Large intestine (tissue), 12 donors: Measurements from ENCODE around the gene MAGEA4. TPM values are rescaled to one million over a fixed set of nuclear protein-coding genes. Genes with fewer than 3 reads are reported as not detected.
A peak's percentile ranks its signal among the peaks of the same experiment; 100 is the strongest.

ENCODE experiments used
- DNase-seq, 2 donors: peaks; one replicate each; pipeline versions ENCODE4 v3.0.0 to v3.0.0-alpha.2; 2013
- H3K27ac ChIP-seq: one replicate; pipeline ENCODE4 v1.5.1; 2013; ENCODE audit warnings: low read length
- H3K27me3 ChIP-seq: 2 replicates; pipeline ENCODE4 v1.6.1; 2013; ENCODE audit warnings: low read length; ENCODE audit not compliant: control insufficient read depth, insufficient read depth
- H3K36me3 ChIP-seq: 2 replicates; pipeline ENCODE4 v1.6.1; 2013; ENCODE audit warnings: low read length; ENCODE audit not compliant: control insufficient read depth, insufficient read depth
- H3K4me1 ChIP-seq: one replicate; pipeline ENCODE4 v1.6.1; 2013; ENCODE audit warnings: low read length; ENCODE audit not compliant: control insufficient read depth, insufficient read depth
- H3K4me3 ChIP-seq: one replicate; pipeline ENCODE4 v1.5.1; 2013; ENCODE audit warnings: low read length
- H3K9me3 ChIP-seq: one replicate; pipeline ENCODE4 v1.6.1; 2013; ENCODE audit warnings: mild to moderate bottlenecking, low read depth, low read length, moderate library complexity; ENCODE audit not compliant: control insufficient read depth
- WGBS: methylation state at CpG from one replicate; pipeline ENCODE4 v1.1.5; 2013; ENCODE audit warnings: low lambda C conversion rate; ENCODE audit not compliant: insufficient coverage; 5-methylcytosine and 5-hydroxymethylcytosine counted together
- long read RNA-seq, 11 donors: transcript quantifications; one replicate each; lab custom pipeline, GENCODE V29; 2026
- polyA plus RNA-seq: library from polyadenylated mRNA; unstranded; fragments of 120-200 nt; gene quantifications from one replicate; pipeline ENCODE4 v1.2.1, GENCODE V29; 2013

The MAGEA4 gene
- not detected for polyA plus RNA-seq
- long read RNA-seq, donor 1 = 0 reads
- long read RNA-seq, donor 2 = 0 reads
- long read RNA-seq, donor 3 = 0 reads
- long read RNA-seq, donor 4 = 0 reads
- long read RNA-seq, donor 5 = 0 reads
- long read RNA-seq, donor 6 = 0 reads
- long read RNA-seq, donor 7 = 0 reads
- long read RNA-seq, donor 8 = 0 reads
- long read RNA-seq, donor 9 = 0 reads
- long read RNA-seq, donor 10 = 0 reads
- long read RNA-seq, donor 11 = 0 reads

GRCh38 chrX:151912780-151913179 lies at the start of gene MAGEA4:
TSS of gene MAGEA4 (plus strand) at chrX:151912889. CDS start at chrX:151923665, 10,776 bp downstream.
- WGBS = no CpG with 5 or more reads among the region's 11 CpGs
- no peaks in the 10 kb centered on the region for H3K27me3 ChIP-seq
- no peak within 1 kb of the TSS for H3K27ac ChIP-seq

DNA sequence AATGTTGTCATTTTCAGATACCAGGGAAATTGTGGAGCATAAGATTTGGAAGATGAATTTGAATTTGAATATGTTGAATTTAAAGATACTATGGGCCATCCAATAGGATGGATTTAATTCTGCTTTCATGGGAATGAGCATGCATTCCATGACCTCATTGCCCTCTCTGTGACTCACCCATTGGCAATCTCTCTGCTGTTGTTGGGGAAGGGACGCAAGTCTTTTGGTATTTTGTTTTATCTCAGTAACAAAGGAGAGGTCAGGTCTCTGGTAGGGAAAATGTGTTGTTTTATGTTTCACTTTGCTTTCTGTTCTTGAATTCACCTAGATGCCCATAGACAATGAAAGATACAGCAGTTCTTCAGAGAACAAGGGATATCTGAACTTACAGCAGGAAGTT lies 42.1 kb upstream of the MAGEA4 start:
- no peak for DNase-seq
- no CpG with 5 or more reads among the region's 1 CpG for WGBS
- H3K27ac ChIP-seq = no peak overlapping the region

More at GRCh38 chrX:151912780-151913179, at the start of gene MAGEA4:
- Histone ChIP-seq H3K36me3 (no peaks in the 10 kb centered on the region), H3K9me3 (no peaks in the 10 kb centered on the region), H3K4me1 (no peaks in the 10 kb centered on the region), H3K4me3 (no peak within 1 kb of the TSS)
- no peak for DNase-seq

DNA sequence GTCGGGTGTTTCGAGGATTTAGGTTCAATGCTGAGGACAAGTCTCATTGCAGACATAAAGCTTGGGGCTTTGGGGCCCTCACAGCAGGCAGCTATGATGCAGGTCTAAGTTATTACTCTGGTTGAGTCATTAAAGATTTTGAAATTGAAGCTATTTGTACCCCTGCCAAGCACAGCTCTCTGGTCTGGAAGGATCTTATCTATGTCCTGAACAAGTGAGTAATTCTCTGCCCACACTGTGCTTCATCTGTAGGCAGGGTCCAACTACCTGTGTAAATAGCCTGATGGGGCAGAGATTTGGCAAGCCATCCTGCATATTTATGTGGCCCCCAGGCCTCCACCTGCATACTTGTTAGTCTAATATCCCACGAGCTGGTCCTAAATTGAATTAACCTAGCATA lies 41.4 kb upstream of the MAGEA4 start:
- no peak overlapping the region for H3K27ac ChIP-seq
- WGBS = no CpG with 5 or more reads among the region's 3 CpGs
- DNase-seq = no peak
- no peak overlapping the region for H3K4me3 ChIP-seq
- no peaks in the 10 kb centered on the region for H3K36me3 ChIP-seq
- H3K9me3 ChIP-seq = no peaks in the 10 kb centered on the region
- H3K27me3 ChIP-seq = no peaks in the 10 kb centered on the region
- no peaks in the 10 kb centered on the region for H3K4me1 ChIP-seq

More for the DNA sequence above, 42.1 kb upstream of the MAGEA4 start:
- Histone ChIP-seq H3K36me3 (no peaks in the 10 kb centered on the region), H3K9me3 (no peaks in the 10 kb centered on the region), H3K27me3 (no peaks in the 10 kb centered on the region), H3K4me3 (no peak overlapping the region), H3K4me1 (no peaks in the 10 kb centered on the region)

GRCh38 chrX:151873096-151873495 lies 39.6 kb upstream of the MAGEA4 start:
- Histone ChIP-seq H3K27me3 (no peaks in the 10 kb centered on the region), H3K4me1 (no peaks in the 10 kb centered on the region), H3K27ac (no peak overlapping the region), H3K36me3 (no peaks in the 10 kb centered on the region), H3K4me3 (no peak overlapping the region), H3K9me3 (no peaks in the 10 kb centered on the region)
- no peak for DNase-seq
- no CpG with 5 or more reads among the region's 2 CpGs for WGBS

- no CpG with 5 or more reads among the region's 5 CpGs for WGBS
- no peaks in the 10 kb centered on the region for H3K4me1 ChIP-seq
- no peaks in the 10 kb centered on the region for H3K27me3 ChIP-seq
- H3K4me3 ChIP-seq = no peak overlapping the region
- H3K36me3 ChIP-seq = no peaks in the 10 kb centered on the region
- DNase-seq = no peak
- H3K27ac ChIP-seq = no peak overlapping the region
- H3K9me3 ChIP-seq = no peaks in the 10 kb centered on the region
Measured at GRCh38 chrX:151875270-151876026, 37.2 kb upstream of the MAGEA4 start.

- Histone ChIP-seq H3K4me3 (no peak overlapping the region), H3K36me3 (no peaks in the 10 kb centered on the region), H3K27me3 (no peaks in the 10 kb centered on the region), H3K9me3 (no peaks in the 10 kb centered on the region), H3K27ac (no peak overlapping the region), H3K4me1 (no peaks in the 10 kb centered on the region)
- no peak for DNase-seq
- WGBS = no CpG with 5 or more reads among the region's 8 CpGs
Measured at GRCh38 chrX:151878574-151878973, 34.1 kb upstream of the MAGEA4 start.

DNA sequence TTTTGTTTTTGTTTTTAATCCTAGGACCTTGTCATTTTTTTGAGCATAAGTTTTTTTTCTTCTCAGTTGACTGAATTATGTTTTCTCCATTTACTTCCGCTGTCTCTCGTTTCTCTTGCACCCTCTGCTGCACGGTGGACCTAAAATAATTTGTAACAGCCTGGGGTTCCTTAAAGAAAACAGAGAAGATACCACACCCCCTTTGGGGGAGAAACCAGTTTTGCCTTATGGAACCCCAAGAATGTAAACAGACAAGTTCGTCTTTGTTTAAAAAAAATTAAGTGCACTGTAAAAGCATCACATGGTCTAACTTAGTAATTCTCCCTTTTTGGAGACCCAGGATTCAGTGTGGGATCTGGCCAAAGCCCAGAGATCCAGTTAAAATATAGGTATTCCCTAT lies 32.8 kb upstream of the MAGEA4 start:
- Histone ChIP-seq H3K27ac (no peak overlapping the region), H3K4me1 (no peaks in the 10 kb centered on the region), H3K36me3 (no peaks in the 10 kb centered on the region), H3K4me3 (no peak overlapping the region), H3K27me3 (no peaks in the 10 kb centered on the region), H3K9me3 (no peaks in the 10 kb centered on the region)
- DNase-seq = no peak
- WGBS = no CpG with 5 or more reads among the region's 4 CpGs

- Histone ChIP-seq H3K36me3 (no peaks in the 10 kb centered on the region), H3K4me1 (no peaks in the 10 kb centered on the region), H3K4me3 (no peak overlapping the region), H3K27ac (no peak overlapping the region), H3K9me3 (no peaks in the 10 kb centered on the region), H3K27me3 (no peaks in the 10 kb centered on the region)
- DNase-seq = no peak
- WGBS = no CpG with 5 or more reads among the region's 2 CpGs
Measured at GRCh38 chrX:151880895-151881294, 31.8 kb upstream of the MAGEA4 start.

GRCh38 chrX:151889421-151889820 lies 23.3 kb upstream of the MAGEA4 start:
- no peak overlapping the region for H3K4me3 ChIP-seq
- H3K27ac ChIP-seq = peak overlapping the region; percentile 66
- peaks cover 3% of the 10 kb centered on the region for H3K9me3 ChIP-seq
- H3K4me1 ChIP-seq = peaks cover 10% of the 10 kb centered on the region
- WGBS = no CpG with 5 or more reads among the region's 2 CpGs
- H3K27me3 ChIP-seq = no peaks in the 10 kb centered on the region
- no peaks in the 10 kb centered on the region for H3K36me3 ChIP-seq
- DNase-seq = peak; percentile 54 to 59

DNA sequence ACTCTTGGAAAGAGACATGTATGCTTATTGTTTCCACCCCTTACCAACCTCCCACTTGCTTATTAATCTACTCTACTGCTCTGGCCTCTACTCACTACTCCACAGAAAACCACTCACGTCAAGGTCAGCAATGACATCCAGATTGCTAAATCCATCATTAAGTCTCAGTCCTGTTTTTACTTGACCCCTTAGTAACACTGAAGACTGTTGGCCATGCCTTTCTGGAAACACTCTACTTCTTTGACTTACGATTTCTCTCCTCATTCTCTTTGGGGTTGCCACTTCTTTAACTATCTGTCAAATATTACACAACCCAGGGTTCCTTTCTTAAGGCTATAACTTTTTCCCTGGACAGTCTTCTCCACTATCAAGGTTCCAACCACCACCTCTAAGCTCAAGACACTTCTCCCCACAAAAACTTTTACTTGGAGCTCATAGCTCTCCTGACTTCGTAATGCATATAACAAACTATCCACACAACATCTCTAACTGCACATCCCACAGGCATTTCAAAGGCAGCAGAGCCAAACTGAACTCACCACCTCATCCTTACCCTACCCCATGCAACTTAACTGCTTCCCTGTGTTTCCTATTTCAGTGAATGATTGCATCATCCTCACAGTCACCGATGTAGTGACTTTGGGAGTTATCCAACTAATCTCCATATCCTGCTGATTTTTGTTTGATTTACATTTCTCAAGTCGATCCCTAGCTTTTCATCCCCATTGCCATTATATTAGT lies 15.8 kb upstream of the MAGEA4 start:
- no peak overlapping the region for H3K27ac ChIP-seq
- H3K9me3 ChIP-seq = no peaks in the 10 kb centered on the region
- WGBS = no CpG with 5 or more reads among the region's 5 CpGs

More for the DNA sequence above, 15.8 kb upstream of the MAGEA4 start:
- no peaks in the 10 kb centered on the region for H3K4me1 ChIP-seq
- DNase-seq = no peak
- no peaks in the 10 kb centered on the region for H3K36me3 ChIP-seq
- H3K27me3 ChIP-seq = no peaks in the 10 kb centered on the region
- H3K4me3 ChIP-seq = no peak overlapping the region
